GM12891 (cell line): ENCODE measurements around the gene BCL11B.

Source experiments
- DNase-seq: peaks from one replicate; pipeline ENCODE4 v3.0.0; 2011; ENCODE audit warnings: low spot score; ENCODE audit not compliant: insufficient read length
- FAIRE-seq: peaks from 2 replicates; lab custom pipeline; 2011; peaks lifted over from hg19 to GRCh38; lab: Jason Lieb, UNC
- PAX5 ChIP-seq: IDR thresholded peaks from 2 replicates; pipeline ENCODE4 v1.6.1; 2011; ENCODE audit warnings: low read length, moderate library complexity, mild to moderate bottlenecking; ENCODE audit not compliant: insufficient read depth, severe bottlenecking
- POLR2A ChIP-seq: IDR thresholded peaks from 2 replicates; pipeline ENCODE4 v1.6.1; 2011; ENCODE audit warnings: low read depth, low read length, control low read depth
- POLR2AphosphoS5 ChIP-seq: IDR thresholded peaks from 2 replicates; pipeline ENCODE4 v1.6.1; 2011; ENCODE audit warnings: low read depth, low read length, control low read depth
- POU2F2 ChIP-seq: IDR thresholded peaks from 2 replicates; pipeline ENCODE4 v1.6.1; 2011; ENCODE audit warnings: low read depth, mild to moderate bottlenecking, control low read depth, low read length, moderate library complexity
- SPI1 ChIP-seq: IDR thresholded peaks from 2 replicates; pipeline ENCODE4 v1.6.1; 2011; ENCODE audit warnings: low read depth, low read length, control low read depth
- TAF1 ChIP-seq: IDR thresholded peaks from 2 replicates; pipeline ENCODE4 v1.6.1; 2011; ENCODE audit warnings: low read depth, low read length, control low read depth

Gene BCL11B

DNA sequence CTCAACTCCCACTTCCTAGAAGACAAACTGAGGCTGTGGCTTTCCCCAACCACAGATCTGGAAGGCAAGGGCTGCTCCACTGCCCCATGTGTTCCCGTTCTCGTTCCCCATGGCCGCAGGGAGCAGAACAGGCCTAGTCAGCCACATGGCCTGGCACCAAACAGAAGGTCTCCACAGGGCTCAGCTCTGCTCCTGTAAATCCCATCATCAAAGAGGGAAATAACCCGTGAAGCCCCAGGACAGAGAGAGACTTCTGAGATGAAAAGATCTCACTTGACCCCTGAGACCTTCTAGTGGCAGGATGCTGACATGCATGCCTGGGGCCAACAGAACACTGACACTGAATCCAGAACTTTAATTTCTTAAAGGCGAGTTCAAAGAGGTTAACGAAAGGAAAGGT lies 68.9 kb downstream of the BCL11B start:
- no peak for TF ChIP-seq TAF1
- no peak for TF ChIP-seq POLR2AphosphoS5
- TF ChIP-seq POLR2A = no peak
- TF ChIP-seq POU2F2 = no peak
- TF ChIP-seq PAX5 = no peak
- TF ChIP-seq SPI1 = no peak
- FAIRE-seq = no peak

GRCh38 chr14:99202516-99202915 lies 69.5 kb downstream of the BCL11B start:
- no peak for TF ChIP-seq PAX5
- no peak for TF ChIP-seq POLR2AphosphoS5
- TF ChIP-seq POLR2A = no peak
- no peak for TF ChIP-seq SPI1
- TF ChIP-seq TAF1 = no peak
- TF ChIP-seq POU2F2 = no peak
- FAIRE-seq (no peak), DNase-seq (no peak)

More for the DNA sequence above, 68.9 kb downstream of the BCL11B start:
- DNase-seq = no peak

DNA sequence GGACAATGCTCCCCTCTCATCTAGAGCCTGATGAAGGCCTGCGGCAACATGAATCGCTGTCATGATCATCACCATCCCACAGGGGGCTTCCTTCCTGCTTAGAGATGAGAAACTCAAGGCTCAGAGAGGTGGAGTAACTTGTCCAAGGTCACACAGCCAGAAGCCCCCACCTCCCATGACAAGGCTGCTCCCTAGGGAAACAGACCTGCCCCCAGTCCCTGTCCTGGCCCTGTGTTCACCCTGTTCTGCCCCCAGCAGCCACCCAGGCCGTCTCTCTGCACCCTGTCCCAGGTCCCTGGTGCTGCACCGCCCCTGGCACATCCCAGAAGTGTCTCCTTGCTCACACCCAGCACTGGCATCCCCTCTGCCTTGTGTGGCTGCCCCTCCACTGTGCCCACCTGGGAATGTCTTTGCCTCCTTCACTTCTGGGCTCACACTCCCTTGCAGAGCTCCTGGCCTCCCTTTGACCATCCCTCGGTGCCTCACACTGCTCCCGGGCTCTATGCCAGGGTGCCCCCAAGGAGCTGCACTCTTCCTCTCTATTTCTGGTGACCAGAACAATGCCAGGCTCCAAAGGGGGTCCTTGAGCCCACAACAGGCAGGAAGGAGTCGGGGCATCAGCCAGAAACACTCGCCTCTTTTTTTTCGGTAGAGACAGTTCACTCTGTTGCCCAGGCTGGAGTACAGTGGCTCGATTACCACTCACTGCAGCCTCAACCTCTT lies 70.5 kb downstream of the BCL11B start:
- FAIRE-seq = no peak
- DNase-seq = no peak
- TF ChIP-seq SPI1 (no peak), POLR2AphosphoS5 (no peak), TAF1 (no peak), POU2F2 (no peak), POLR2A (no peak), PAX5 (no peak)

DNA sequence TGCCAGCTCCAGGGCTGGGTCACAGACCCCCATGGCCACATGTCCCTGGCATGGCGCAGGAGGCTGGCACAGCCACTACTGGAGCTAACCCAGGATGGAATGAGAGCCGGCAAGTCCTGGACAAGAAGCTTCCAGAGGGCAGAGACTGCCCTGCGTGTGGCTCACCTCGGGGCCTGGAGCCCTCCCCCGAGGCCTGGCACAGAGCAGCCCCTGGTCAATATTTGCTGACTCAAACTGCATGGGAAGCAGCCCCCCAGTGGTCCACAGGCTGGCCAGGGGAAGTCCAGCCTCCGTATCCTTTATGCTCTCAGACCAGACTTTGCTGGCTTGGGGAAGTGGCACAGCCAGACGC lies 71.4 kb downstream of the BCL11B start:
- no peak for DNase-seq
- TF ChIP-seq POU2F2 = no peak
- TF ChIP-seq TAF1 = no peak
- no peak for TF ChIP-seq POLR2AphosphoS5
- TF ChIP-seq PAX5 = no peak
- no peak for TF ChIP-seq SPI1
- no peak for TF ChIP-seq POLR2A
- FAIRE-seq = no peak

DNA sequence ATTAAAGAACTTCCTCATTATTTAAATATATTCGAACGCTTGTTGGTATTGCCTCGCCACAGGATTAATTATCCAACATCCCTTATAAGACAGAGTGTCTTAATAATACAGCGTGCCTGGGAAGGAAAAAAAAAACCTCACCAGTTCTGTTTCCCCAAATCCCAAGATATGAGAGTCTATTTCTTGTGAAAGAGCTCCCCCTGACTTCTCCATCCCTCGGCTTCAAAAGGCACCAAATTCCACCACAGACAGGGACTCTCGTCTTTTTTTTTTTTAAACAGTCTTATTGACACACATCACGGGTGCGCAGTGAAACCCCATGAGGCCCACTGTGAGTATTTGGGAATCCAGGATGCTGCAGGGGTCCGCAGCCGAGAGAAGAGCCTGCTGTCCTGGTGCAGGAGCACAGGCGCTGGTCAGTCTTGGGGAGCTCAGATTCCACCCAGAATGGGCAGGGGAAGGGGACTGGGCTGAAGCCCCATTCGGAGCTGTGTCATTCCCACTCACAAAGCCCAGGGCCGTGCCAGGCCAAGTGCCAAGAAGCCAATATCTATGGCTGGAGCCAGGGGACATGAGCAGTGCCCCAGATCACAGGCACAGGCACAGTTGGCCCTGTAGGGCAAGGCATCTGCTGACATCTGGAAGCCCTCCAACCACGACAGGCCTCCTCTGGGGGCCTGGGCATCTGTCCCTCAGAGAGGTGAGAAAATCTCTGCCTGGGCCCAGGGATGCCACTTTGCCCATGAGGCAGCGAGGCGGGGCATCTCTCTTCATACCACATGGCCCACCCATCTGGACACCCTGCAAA lies 71.9 kb downstream of the BCL11B start:
- no peak for TF ChIP-seq POU2F2
- TF ChIP-seq TAF1 = no peak
- TF ChIP-seq POLR2AphosphoS5 = no peak
- no peak for TF ChIP-seq POLR2A
- FAIRE-seq (no peak), DNase-seq (no peak)

DNA sequence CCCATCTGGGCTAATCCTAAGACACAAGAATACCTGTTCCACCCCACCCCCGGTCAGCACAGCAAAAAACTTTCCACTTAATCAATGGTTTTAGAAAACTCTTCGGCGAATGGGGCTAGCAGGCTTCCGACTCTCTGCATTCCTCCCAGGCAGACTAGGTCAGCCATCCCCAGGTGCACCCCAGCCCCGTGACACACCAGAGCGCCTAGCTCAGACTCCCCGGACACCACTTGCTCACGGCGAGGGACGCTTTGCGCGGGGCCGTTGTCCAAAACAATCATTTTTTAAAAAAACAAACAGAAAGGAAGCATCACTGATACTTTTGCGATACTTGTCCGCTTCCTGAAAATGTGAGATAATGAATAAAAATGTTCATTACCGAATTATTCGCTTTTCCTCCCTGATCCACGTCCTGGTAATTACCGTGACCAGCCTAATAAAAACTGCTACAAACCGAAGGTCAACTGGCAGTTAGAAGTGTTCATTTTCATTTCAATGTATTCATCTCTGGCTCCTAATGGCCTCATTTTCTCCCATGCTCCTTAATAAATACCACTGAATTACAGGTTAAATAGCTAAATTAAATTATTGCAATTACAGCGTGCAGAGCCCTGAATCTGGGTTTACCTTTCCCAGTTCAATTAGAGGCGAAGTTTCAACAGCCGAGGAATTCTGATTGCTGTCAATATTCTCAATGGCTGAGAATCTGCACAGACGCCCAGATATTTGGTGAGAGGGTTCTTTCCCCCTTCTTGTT lies 73.1 kb downstream of the BCL11B start:
- TF ChIP-seq POU2F2 (no peak), SPI1 (no peak), POLR2A (no peak), PAX5 (no peak), POLR2AphosphoS5 (no peak), TAF1 (no peak)
- DNase-seq (no peak), FAIRE-seq (no peak)

DNA sequence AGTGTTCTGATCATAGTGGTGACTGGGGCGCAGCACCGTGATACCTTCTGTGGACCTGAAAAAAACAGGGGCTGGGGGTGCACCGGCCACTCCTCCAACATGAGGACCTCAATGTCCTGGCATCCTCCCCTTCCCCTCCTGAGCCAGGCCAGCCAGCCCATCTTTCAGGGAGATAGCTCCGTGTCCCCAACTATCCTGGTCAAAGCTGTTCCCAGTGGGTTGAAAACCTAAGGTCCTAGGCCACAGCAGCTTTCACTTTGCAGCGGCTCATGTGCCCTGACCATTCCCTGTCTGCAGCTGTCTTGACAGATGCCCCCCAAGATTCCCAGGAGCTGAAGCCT lies 75.7 kb downstream of the BCL11B start:
- no peak for TF ChIP-seq SPI1
- TF ChIP-seq POU2F2 = no peak
- no peak for TF ChIP-seq POLR2AphosphoS5
- no peak for TF ChIP-seq POLR2A
- TF ChIP-seq PAX5 = no peak
- no peak for TF ChIP-seq TAF1
- FAIRE-seq (no peak), DNase-seq (no peak)

DNA sequence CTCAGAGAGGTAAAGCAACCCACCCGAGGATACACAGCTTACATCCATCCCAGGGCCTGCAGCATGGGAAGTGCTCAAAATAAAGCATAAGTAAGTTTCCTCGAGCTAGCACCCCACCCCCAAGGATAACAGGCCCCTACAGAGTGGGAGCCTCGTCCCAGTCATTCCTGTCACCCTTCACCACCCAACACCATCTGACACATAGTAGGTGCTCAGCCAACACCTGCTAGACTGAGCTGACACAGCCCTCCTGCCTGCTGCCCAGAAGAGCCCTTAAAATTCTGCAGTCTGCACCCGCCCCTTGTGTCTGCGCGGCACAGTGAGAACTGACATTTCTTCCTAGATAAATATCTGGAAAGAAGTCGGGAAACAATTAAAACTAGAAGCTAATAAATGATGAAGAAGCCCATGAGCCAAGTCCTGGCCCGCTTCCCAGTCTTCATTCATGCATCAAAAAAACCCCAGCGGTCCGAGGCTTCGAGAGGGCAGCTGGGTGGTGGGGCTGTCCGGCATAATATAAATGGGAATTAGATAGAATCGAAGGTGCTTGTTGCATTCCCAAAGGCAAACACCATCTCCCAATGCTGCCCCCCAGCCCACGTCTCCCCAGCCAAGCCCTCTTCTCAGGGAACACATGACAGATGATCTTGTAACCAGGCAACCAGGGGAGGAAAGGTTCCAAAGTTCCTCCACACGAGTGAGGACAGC lies 76.2 kb downstream of the BCL11B start:
- no peak for DNase-seq
- TF ChIP-seq SPI1 (no peak), PAX5 (no peak), POLR2A (no peak), POU2F2 (no peak), POLR2AphosphoS5 (no peak), TAF1 (no peak)
- FAIRE-seq = no peak
